Muscle of arm (tissue), 12 donors: Measurements from ENCODE around the gene LTA4H. TPM values are rescaled to one million over a fixed set of nuclear protein-coding genes. Genes with fewer than 3 reads are reported as not detected.
"Not testable (repeated sequence)": the region's sequence is repeated elsewhere in the genome, so short reads cannot be mapped to it uniquely, and the experiment has no call there.

ENCODE experiments used
- DNase-seq: peaks from one replicate; pipeline ENCODE4 v3.0.0-alpha.2; 2013
- polyA plus RNA-seq, 12 donors: library from polyadenylated mRNA; unstranded; fragments of 120-200 nt; gene quantifications; one replicate each; pipeline ENCODE4 v1.2.1, GENCODE V29; 2013; ENCODE audit not compliant: insufficient read length in 12 of 12

The LTA4H gene
- polyA plus RNA-seq, 12 donors, result 49.2 to 94.9 (median 80.0) TPM; not detected in 1

DNA sequence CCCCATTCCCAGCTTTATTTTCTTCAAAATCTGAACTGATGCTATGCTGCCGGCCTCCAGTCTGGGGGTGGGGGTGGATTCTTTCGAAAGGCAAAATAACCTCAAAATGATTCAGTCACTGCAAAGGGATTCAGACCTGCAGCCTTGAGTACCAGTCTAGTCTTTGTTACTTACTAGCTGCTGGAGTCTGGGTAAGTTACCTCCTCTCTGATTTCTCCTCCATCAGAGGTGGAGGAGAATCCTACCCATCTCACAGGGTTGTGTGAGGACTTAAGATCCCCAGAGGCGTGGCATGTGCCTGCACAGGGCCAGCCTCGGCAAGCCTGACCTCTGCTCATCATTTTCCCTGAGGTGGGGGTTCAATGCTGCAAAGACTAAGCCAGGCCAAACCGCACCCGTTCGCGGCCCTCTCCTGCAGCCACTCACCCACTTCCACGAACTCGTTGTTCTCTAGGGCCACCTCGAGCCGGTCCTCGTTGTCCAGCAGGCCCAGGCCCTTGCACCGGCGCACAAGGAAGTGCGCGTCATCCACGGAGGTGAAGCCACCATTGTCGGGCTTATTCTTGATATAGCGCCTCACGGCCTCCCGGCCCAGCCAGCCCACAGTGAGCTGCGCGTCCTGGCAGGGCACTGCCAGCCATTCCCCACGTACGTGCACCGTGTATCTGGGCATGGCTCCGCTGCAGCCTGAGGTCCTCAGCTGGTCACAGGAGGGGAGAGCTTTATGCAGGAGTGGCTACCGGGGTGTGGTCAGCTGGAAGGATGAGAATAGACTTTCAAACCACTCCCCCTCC is 40.0 kb downstream of the LTA4H start:
- no peak for DNase-seq

DNA sequence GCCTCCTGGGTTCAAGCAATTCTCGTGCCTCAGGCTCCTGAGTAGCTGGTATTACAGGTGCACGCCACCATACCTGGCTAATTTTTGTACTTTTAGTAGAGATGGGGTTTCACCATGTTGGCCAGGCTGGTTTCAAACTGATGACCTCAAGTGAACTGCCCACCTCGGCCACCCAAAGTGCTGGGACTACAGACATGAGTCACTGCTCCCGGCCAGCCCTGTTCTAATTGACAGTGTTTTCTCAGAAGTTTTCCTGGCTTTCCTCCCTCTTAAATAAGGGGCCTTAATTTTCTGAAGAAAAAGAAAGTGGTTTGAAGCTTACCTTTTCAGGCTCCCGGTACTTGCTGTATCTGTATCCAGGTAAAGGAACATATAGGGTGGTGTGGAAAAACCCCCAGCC is 40.9 kb downstream of the LTA4H start:
- no peak for DNase-seq

DNA sequence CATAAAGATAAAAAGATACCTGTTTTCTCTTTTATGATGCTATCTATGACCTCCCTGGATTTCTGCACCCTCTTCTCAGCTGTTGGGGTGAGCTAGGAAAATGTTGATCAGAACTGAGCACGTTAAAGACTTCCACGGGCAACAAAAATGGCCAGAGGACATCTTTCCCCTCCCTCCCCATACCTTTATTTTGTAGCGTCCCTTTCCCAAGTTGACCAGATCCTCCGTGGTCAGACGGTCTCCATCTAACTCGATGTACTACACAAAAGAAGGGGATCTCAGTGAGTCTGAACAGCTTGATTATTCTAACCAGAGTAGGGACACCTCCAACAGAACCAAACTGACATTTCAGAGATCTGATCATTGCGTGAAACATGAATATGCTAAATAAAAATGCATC is 41.5 kb downstream of the LTA4H start:
- DNase-seq, result no peak

DNA sequence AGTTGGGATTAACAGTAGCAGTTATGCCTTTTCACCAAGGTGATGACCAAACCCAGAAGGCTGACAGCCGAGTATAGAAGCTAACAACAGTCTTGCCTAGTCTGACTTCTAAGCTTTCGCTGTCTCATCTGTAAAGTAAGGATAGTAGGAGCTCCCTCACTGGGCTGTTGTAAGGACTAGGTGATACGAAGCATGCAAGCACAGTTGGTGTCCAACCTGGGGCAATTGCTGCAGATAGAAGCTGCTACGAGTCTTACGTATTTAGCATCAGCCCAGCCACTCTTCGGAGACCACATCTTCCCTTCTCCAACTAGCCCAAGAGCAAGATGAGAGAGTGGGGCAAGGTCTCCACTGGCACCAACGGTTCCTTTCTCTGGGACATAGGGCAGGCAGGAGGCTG is 45.3 kb downstream of the LTA4H start:
- no peak for DNase-seq

DNA sequence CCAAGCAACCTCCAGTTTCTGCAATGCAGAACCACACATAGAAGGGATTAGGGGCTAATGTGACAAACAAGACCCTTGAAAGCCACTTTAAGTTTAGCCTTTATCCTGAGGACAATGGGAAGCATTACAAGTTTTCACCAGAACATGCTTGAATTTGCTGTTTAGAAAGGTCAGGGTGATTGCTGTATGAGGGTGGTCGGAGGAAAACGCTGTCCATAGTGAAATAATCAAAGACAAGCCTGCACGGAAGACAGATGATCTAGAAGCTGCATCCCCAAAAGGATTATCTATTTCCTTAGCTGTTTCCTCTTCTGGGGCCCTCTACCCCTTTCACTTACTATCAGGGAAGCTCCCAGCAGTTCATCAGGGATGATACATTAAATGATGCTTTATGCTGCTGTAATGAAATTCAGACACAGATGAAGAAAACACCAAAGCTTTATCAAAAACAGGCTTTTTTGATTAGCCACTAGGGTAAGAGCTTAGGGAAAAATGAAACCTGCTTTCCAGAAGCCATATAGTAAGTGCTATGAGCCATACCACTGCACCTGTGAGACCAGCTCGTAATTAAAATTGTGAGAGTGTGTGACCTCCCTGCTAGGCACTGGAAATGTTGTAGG is 45.8 kb downstream of the LTA4H start:
- no peak for DNase-seq

DNA sequence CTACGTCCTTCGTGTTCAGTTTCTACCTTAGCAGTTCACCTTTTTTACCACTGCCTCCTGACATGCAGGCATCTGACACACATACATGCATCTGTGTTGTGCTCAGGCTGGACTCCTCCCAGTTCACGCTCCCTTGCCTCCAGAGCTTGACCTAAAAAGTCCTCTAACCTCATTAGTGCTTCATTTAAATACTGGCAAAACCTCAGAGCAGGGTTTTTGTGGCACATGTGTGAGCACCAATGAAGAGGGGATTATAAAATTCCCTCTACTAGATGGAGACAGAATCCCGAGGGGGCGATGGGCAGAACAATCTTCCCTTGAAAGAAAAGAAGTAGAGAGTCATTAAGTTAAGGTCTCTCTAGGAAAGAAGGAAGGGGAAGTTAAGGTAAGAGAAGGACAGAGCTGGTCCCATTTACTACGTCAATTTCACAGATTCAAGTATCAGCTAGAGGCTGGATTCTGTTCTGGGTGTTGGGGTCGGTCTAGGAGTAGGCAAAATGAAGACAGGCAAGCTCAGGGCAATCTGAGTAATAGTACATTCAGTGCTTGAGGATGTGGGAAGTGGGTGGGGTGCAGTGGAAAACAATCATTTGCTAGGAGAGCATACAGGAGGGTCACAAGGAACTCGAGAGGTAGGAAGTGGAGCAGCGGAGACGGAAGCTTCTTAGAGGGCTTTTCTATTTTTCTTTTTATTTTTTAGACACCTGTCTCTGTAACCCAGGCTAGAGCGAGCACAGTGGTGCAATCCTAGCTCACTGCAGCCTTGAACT is 46.7 kb downstream of the LTA4H start:
- DNase-seq, result no peak

DNA sequence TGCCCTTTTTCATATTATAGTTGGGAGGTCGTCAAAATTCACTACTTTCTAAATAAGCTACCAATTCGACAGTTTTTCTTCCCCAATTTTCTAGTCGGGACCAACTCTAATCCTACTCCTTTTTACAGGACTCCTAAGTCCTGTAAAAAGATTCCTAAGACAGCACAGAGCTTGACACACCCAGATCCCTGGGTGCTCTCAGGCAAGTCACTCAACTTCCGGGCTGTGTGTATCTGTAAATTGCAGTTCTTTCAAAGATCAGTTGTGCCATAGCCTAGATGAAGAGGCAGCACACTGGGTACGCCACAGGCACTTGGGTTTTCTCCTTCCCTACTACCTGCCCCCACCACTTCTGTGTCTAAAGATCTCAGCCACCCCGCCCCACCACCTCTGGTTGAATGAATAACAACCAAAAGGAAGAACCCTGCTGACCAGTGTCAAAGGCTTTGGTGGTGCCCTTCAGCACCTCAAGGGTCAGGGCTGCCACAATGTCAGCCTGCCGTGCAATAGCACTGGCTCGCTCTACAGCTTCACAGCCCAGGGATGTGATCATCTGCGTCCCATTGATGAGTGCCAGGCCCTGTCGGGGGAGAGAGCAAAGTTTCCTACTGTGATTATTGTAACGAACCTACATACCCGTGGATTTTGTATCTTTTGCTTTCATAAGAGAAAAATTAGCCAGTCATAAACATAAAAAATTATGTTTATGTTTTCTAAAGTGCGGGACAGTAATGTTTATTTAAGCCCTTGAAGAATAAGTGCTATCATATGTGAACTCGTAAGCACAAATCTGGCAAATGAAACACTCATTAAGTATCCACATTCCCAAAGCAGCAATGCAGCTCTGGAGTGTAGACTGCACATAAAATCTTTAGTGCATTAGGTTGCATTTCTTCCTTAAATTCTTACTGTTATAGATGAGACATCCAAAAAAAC is 48.5 kb downstream of the LTA4H start:
- peak; percentile 7 for DNase-seq

DNA sequence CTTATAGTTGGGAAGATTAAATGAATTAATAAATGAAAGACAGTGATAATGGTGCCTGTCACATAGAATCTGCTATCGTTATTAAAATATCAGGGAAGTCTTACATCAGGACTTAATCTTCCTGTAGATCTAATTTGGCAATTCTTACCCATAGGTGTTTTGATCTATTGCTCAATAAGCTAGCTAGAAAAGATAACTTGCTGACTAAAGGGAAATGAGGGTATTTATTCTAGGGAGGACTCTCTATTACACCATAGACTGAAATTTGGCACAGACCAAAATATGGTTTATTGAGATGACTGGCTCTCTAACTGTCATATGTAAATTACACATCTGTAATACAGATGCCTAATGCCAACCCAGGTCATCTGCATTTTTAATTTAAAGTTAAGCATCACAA is 50.7 kb downstream of the LTA4H start:
- no peak for DNase-seq

DNA sequence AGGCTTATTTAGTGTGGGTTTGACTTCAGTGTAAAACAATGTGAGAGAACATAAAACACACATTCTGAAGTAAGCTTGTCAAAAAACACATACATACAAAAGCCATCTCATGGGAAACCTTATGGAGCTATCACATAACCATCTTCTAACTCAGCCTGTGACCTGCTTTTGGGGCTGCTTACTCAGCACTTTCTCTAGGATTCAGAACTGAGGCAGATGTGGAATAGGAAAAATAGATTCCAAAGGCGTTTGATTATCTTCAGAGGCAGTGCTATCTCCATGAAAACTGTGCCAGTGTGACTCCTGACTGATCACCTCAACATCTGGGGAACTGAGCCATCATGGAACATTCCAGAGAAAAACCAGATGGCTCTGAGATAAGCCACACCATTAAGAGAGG is 52.8 kb downstream of the LTA4H start:
- no peak for DNase-seq

DNA sequence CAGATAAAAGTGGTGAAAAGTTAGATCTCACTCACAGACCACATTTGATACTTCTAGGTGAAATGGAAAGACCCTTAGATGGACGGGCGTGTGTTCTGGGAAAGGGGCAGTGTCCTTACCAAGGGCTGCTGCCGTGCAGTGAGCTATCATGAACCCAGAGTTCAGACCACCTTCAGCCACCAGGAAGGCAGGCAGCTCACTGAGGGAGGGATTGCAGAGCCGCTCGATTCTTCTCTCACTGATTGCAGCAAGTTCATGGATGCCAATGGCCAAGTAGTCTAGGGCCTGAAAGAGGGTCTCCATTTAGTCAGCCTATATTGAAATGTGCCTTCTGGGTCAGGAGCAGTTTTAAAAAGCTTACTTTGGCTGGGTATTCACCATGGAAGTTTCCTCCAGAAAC is 55.0 kb downstream of the LTA4H start:
- no peak for DNase-seq

DNA sequence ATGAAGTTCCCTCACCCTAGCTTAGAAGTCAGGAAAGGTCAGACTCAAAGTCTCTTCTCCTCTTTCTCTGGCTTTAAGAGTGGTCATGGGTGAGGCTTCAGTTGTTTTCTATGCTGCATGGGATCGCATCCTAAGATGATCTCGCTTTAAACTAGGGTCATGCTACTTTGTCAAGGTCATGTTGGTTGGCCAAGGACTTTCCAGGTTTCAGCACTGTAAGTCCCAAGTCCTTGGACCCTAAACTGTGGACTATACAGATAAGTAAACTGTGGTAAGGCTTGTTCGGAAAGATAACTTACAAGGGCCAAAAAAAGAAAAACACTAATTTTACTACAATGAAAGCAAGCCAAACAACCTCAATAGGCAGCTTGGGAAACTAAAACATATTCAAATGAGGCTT is 56.6 kb downstream of the LTA4H start:
- no peak for DNase-seq

DNA sequence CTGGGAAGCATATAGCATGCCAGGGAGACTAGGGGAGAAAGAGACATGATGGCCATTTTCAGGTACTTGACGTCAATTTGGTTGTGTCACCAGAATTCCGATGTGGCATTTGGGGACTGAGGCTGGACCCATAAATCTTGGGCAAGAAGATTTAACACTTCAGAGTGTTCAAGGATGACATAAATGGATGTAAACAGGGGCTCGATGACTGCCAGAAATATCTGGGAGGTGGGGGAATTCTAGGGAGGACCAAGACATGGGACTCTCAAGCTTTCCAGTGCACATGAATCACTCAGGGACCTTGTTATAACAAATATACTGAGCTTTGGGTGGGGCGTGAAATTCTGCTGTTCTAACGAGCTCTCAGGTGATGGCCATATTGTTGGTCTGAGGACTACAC is 57.0 kb downstream of the LTA4H start:
- DNase-seq, result no peak

DNA sequence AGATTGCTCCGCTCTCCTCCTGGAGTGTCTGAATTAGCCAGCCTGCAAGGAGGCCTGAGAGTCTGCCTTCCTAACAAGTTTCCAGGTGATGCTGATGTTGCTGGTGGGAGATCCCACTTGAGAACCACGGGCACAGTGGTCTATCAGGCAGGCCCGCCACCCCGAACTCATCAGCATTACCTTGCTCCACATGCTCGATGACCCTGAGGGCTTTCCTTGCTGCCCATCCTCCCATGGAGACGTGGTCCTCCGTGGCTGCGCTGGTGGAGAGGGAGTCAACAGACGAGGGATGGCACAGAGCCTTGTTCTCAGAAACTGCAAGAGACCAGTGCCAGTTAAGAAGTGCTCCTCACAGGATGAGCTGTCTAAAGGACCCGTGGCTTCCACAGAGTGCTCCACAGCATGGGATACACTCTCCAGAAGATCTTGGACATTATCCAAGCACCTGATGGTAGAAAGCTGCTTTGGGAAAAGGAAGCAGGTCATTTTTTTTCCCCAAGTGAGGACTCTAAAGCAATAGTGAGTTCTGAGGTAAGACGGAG is 57.6 kb downstream of the LTA4H start:
- DNase-seq, result no peak

DNA sequence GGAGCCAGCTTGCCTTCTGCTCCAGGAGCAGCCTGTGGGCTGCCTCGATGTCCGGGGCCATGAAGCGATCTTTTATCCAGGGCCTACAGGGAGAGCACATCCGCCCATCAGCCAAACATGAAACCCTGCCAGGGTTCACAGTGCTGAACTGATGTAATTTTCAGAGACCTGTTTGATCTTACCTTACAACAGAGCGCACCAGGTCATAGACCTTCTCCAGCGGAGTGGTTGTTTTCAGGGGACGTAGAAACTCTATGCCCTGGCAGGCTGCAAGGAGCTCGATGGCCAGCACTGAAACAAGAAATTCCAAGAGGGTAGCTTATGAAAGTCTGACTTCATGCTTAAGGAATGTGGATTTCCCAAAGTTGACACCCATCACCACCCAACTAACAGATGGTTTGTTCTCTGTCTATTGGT is 59.0 kb downstream of the LTA4H start:
- DNase-seq, result no peak

DNA sequence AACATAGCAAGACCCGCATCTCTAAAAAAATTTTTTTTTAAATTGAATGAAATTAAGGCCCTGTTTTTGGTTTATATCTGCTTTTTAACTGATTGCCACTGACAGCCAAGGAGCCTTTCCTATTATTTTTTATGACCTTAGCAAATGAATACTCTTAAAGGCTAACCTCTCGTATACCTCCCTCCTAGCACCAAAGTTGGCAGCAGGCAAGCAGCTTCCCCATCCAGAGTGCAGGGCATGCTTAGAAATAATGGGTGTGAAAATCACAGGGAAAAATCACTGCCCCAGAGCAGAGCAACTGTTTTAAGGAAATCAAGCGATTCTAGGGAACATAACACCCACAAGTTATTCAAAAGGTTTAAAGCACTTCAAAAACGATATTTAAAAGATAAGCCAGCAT is 59.9 kb downstream of the LTA4H start:
- no peak for DNase-seq

DNA sequence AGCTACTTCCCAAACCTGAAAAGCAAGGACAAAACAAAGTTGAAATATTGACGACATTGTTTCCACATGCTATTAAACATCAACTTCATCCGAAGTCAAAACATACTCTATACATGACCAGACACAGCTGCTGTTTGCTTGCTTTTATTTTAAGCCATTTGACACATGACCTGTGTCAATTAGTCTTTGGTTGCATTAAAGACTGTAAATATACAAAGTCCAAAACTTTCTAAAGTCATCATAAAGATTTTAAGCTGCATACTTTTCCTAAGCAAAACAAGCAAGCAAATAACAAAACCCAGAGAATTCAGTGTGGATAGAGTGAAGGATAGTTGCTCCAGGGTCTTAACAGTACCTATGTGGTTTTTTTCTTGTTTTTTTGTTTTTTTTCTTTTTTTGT is 61.0 kb downstream of the LTA4H start:
- DNase-seq, result no peak

DNA sequence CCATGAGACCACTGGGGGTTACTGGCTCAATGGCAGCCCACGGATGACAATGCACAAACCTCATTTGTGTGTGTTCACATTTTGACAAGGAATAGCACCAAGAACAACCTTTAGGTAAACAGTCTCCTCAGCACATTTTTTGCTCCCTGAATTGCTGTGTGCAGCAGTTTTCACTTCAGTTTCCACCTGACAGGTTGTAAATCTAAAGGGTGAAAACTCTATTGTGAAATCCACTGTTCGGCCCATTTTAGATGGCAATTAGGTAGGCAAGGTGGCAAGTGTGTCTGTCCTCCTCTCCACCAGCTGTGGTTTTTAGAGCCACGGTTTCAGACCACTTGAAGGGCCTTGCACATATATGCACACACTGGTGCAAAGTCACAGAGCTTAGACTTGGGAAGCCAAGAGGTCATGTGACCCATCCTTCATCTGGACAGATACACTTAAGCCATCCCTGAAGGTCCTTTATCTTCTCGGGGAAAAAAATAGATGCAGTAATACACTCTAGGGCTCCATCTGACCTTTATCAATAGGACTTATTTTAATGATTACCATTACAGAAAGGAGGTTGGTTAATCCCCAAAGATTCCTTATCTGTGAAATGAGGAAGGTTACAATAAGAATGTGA is 62.4 kb downstream of the LTA4H start:
- DNase-seq, result no peak

DNA sequence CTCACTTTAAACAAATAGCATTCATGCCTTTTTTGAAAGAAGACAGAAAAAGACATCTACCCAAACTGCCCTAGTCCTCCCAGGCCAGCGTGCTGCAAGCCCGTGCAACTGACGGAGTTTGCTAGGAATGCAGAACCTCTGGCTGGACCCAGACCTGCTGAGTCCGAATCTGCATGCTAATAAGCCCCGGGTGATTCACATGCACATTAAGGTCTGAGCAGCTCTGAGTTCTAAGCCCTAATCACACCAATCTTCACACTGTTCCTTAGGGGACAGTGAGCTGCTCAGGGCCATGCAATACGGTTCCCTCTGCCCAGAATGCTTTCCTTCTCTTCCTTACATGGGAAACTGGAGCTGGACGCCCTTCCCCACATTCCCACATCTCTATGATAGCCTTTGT is 64.5 kb downstream of the LTA4H start:
- no peak for DNase-seq

DNA sequence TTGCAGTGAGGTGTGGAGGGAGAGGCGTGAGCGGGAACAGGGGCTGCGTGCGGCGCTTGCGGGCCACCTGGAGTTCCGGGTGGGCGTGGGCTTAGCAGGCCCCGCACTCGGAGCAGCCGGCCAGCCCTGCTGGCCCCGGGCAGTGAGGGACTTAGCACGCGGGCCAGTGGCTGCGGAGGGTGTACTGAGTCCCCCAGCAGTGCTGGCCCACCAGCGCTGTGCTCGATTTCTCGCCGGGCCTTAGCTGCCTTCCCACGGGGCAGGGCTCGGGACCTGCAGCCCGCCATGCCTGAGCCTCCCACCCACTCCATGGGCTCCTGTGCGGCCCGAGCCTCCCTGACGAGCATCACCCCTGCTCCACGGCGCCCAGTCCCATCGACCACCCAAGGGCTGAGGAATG is 66.3 kb downstream of the LTA4H start:
- not testable (repeated sequence) for DNase-seq

DNA sequence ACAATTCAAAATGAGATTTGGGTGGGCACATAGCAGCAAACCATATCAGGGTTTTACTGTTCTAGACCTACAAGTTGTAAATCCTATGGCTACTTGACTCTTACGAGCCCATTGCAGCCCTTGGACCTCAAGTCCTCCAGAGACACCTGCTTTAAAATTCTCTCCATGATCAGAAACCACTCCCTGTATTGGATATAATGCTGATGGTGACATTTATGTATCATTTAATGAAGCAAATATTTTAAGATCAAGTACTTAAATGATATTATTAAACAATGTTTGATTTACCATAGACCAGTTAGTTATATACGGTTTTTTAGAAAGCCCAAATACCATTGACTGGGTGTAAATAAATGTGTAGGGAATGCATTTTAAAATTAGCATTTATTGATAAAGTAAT is 68.1 kb downstream of the LTA4H start:
- no peak for DNase-seq

DNA sequence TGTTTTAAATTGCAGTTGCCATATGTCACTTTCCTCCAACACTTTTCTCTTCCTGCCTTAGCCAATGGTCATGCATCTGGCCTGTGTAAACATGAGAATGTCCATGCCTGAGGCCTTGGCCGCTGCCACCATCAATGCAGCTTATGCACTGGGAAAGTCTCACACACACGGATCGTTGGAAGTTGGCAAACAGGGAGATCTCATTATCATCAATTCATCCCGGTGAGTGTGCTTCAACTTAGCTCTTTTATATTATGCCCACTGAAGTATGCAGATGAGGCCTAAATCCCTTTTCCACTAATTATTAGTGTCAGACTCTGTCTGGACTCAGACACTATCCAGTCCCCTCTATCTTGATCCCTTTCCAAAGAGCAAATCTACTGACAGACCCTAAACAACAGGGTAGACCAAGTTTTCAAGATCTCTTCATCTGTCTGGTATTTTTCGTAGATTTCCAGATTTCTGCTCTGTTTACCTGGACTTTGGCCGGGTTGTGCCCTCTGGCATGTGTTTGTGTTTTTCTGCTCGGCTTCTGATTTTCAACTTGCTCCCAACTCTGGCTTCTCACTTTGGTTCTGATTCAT is 69.0 kb downstream of the LTA4H start:
- DNase-seq, result no peak
